Measurements from ENCODE around the gene RAB36. TPM values are rescaled to one million over a fixed set of nuclear protein-coding genes. Genes with fewer than 3 reads are reported as not detected.

RAB36 gene
- polyA plus RNA-seq, 2 of the 4 experiments (the other 2 are of a cell fraction): 2.5 to 4.0 TPM

DNA sequence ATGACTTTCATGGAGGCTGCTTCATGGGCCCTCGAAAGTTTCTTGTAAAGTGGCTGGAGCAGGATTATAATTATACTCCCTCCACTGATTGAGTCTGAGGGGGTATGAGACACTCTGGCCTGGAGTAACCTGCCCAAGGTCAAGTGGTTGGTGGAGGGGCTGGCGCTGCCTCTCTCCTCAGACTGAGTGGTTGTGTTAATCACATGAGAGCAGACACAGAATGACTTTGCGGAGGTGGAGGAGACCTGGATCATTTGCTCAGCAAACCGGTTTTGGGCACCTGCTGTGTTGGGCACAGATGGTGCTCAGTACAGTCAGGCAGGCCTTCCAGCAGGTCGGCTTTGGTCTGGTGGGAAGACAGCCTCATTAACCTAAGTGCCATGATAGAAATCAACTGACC lies 46.9 kb downstream of the RAB36 start:
- DNase-seq (ENCODE audit: low read depth in 1 of 2, low spot score in 1 of 2) (no peak), FAIRE-seq (no peak), ATAC-seq (no peak)
- WGBS (ENCODE audit: missing lambda C conversion rate): 86% methylated on average over 5 of the region's 5 CpGs
- ChIA-PET CTCF (interaction anchor here (1.4 kb wide), 1 partner anchor 21 kb away, joined by 3 read pairs; no protein-coding TSS in a partner anchor), POLR2A (no interaction called here)
- Histone ChIP-seq H3K4me2 (no peak overlapping the region), H3K4me1 (peaks cover 6% of the 10 kb centered on the region; the same call in 2 of the 3 replicates), H3K9me3 (no peaks in the 10 kb centered on the region), H3K4me3 (no peak overlapping the region), H3K27ac (no peak overlapping the region)
- TF ChIP-seq KDM1A (IDR thresholded peaks at IDR 0.05; ENCODE audit: low read depth) (no peak), ZNF302 (CRISPR knock-in tag; IDR thresholded peaks at IDR 0.05) (no peak), ZSCAN20 (CRISPR knock-in tag; IDR thresholded peaks at IDR 0.05) (no peak), ZFP36 (IDR thresholded peaks at IDR 0.05; ENCODE audit: borderline replicate concordance, partially characterized antibody) (no peak), EHF (CRISPR knock-in tag; IDR thresholded peaks at IDR 0.05) (no peak), CEBPB (IDR thresholded peaks at IDR 0.05) (no peak), USF2 (IDR thresholded peaks at IDR 0.05) (no peak), JUNB (IDR thresholded peaks at IDR 0.05) (no peak)
- TF ChIP-seq, protein P1, sequence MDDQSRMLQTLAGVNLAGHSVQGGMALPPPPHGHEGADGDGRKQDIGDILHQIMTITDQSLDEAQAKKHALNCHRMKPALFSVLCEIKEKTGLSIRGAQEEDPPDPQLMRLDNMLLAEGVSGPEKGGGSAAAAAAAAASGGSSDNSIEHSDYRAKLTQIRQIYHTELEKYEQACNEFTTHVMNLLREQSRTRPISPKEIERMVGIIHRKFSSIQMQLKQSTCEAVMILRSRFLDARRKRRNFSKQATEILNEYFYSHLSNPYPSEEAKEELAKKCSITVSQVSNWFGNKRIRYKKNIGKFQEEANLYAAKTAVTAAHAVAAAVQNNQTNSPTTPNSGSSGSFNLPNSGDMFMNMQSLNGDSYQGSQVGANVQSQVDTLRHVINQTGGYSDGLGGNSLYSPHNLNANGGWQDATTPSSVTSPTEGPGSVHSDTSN (IDR thresholded peaks at IDR 0.05): no peak

DNA sequence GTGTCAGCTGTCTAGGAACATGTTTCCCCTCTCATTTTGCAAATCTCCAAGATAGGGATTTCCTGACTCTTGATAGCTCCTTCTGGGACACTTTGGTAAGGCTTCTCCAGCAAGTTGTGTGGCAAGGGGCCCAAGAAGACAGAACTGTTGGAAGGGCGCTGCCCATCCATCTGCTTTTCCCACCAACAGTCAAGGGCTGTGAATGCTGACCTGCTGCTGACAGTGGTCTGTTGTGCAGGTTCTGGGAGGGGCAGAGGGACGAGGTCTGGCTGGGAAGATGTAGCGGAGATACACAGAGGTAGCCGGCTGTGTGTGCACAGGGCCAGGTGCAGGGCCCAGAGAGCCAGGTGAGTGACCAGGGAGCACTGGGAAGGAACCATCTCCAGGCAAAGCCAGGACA lies 47.3 kb downstream of the RAB36 start:
- 96% methylated on average over 3 of the region's 4 CpGs for WGBS (ENCODE audit: missing lambda C conversion rate)
- no peak for ATAC-seq
- Histone ChIP-seq H3K27ac (no peak overlapping the region), H3K9me3 (no peaks in the 10 kb centered on the region), H3K4me1 (peaks cover 6% of the 10 kb centered on the region; the same call in 2 of the 3 replicates), H3K4me3 (no peak overlapping the region), H3K4me2 (no peak overlapping the region)
- DNase-seq (ENCODE audit: low read depth in 1 of 2, low spot score in 1 of 2): no peak
- CTCF ChIA-PET: interaction anchor here (1.4 kb wide), 1 partner anchor 20 kb away, joined by 3 read pairs; no protein-coding TSS in a partner anchor
- no peak for TF ChIP-seq EP300 (IDR thresholded peaks at IDR 0.05)
- TF ChIP-seq ZNF302 (CRISPR knock-in tag; IDR thresholded peaks at IDR 0.05): no peak
- TF ChIP-seq CHD4 (IDR thresholded peaks at IDR 0.05; ENCODE audit: borderline replicate concordance): no peak
- no peak for TF ChIP-seq BHLHE40 (IDR thresholded peaks at IDR 0.05; ENCODE audit: low read depth, low read length)
- no peak for TF ChIP-seq CHD2 (IDR thresholded peaks at IDR 0.05; ENCODE audit: low read length, partially characterized antibody)
- no peak for TF ChIP-seq RAD21 (conservative IDR thresholded peaks at IDR 0.05 in 1 of 2, IDR thresholded peaks at IDR 0.05 in 1 of 2)
- TF ChIP-seq HOXA7 (CRISPR knock-in tag; IDR thresholded peaks at IDR 0.05): no peak
- no peak for TF ChIP-seq HOXB13 (CRISPR knock-in tag; IDR thresholded peaks at IDR 0.05; ENCODE audit: low read depth)
- TF ChIP-seq, protein P2, sequence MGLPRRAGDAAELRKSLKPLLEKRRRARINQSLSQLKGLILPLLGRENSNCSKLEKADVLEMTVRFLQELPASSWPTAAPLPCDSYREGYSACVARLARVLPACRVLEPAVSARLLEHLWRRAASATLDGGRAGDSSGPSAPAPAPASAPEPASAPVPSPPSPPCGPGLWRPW (IDR thresholded peaks at IDR 0.05): no peak
- no peak for TF ChIP-seq BCL3 (IDR thresholded peaks at IDR 0.05)
- TF ChIP-seq PHF8 (IDR thresholded peaks at IDR 0.05; ENCODE audit: borderline replicate concordance, low read depth): no peak
- TF ChIP-seq ESRRA (IDR thresholded peaks at IDR 0.05; ENCODE audit: borderline replicate concordance, low read length): no peak
- TF ChIP-seq RNF2 (IDR thresholded peaks at IDR 0.05; ENCODE audit: borderline replicate concordance, low read depth): no peak
- no peak for TF ChIP-seq USF2 (IDR thresholded peaks at IDR 0.05)
- no peak for FAIRE-seq
- POLR2A ChIA-PET: no interaction called here
